ENCODE results near the gene MST1.

The MST1 gene

DNA sequence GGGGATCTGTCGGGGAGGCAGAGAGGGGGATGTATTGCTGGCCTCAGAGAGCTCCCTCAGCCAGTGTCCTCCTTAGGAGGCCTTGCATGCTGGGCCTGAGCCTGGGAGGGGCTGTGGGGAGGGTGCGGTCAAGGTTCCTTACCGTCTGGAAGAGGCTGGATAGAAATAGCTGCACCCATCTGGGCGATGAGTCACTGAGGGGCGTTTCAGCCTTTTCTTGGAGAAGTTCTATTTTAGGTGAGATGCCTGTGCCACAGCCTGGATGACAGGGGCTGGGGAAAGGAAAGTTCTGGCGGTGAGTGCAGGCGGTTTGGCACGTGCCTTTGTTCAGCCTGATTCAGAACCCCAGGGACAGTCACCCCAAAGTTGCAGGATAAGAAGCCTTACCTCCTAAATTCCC, 50.8 kb downstream of the MST1 start:
- no peak for DNase-seq (ENCODE audit: low read depth in 1 of 2, low spot score in 1 of 2)

DNA sequence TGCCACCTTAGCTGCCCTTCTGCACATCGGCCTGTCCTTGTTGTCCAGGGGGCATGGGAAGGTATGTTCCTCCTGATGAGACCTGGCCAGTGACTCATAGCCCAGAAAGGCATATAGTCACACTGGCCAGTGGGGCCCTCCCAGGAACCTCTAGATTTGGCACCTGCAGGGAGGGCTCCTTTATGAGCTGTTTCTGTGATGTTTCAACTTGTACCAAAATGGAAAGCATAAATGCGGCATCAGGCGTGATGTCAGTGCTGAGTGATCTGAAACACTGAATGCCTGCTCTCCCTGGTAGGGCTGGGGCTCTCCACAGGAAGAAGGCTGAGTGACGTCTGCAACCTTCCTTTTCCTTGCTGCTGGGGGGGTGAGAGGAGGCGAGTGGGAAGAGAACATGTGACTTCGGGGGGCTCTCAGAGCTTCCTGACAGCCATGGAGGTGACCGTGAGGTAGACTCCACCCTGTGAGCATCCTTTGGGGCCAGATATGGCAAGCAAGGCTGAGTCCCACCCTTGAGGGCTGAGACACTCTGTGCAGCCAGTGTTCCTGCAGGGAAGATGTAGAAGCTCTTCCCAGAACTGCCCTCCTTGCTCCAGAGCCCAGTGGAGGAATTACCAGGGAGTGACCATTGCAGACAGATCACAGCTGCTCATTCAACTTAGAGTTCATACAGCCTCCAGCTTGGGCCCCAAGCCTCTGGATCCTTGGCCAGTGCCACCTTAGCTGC, 52.2 kb downstream of the MST1 start:
- no peak for DNase-seq (ENCODE audit: low read depth in 1 of 2, low spot score in 1 of 2)

DNA sequence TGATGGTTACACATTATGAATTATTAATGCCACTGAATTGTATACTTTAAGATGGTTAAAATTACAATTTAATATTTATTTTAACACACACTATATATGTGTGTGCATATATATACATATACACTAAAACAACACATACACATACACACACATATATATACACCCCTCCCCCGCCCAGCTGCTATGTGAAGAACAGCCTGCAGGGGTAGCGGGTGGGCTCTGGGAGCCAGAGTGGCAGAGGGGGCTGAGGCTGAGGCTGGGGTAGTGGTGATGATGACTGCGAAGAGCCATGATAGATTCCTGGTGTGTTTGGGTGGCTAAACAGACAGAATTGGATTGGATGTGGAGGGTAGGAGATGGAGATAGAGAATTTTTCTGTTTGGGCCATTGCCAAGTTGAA, 54.5 kb downstream of the MST1 start:
- DNase-seq (ENCODE audit: low read depth in 1 of 2, low spot score in 1 of 2): no peak
